OCI-LY3 (cell line): ENCODE data around the gene NAA10.
A peak's percentile ranks its signal among the peaks of the same experiment; 100 is the strongest.

Experiments used
- H2AFZ ChIP-seq: fragments of 200-600, 300-600 bp; shearing (Covaris generic); 2 replicates; pipeline ENCODE4 v1.6.0; 2014; ENCODE audit warnings: antibody characterized with exemption, low read depth, low read length
- H3K27ac ChIP-seq: fragments of 200-600, 300-600 bp; sonication (generic); 2 replicates; pipeline ENCODE4 v1.5.1; 2014; ENCODE audit warnings: mild to moderate bottlenecking, low read length, moderate library complexity, mixed read lengths
- H3K27me3 ChIP-seq: fragments of 200-600, 300-600 bp; sonication (generic); 2 replicates; pipeline ENCODE4 v1.6.1; 2014; ENCODE audit warnings: low read depth, low read length, mixed read lengths
- H3K36me3 ChIP-seq: fragments of 200-600, 300-600 bp; sonication (generic); replicated peaks from 2 replicates; pipeline ENCODE3; 2014; ENCODE audit warnings: low read depth, low read length, mixed read lengths
- H3K4me1 ChIP-seq: fragments of 300-600, 200-600 bp; sonication (generic); 2 replicates; pipeline ENCODE4 v1.6.1; 2014; ENCODE audit warnings: low read length, mixed read lengths
- H3K4me2 ChIP-seq: fragments of 200-600, 300-600 bp; sonication (generic); 2 replicates; pipeline ENCODE4 v1.6.1; 2014; ENCODE audit warnings: low read length, mixed read lengths
- H3K4me3 ChIP-seq: fragments of 300-600, 200-600 bp; sonication (generic); 2 replicates; pipeline ENCODE4 v1.5.1; 2014; ENCODE audit warnings: antibody characterized with exemption, mild to moderate bottlenecking, low read length, moderate library complexity
- H3K79me2 ChIP-seq: fragments of 300-600, 200-600 bp; shearing (Covaris generic); 2 replicates; pipeline ENCODE4 v1.6.1; 2014; ENCODE audit warnings: mild to moderate bottlenecking, low read length, mixed read lengths
- H3K9ac ChIP-seq: fragments of 300-600, 200-600 bp; shearing (Covaris generic); 2 replicates; pipeline ENCODE4 v1.6.0; 2014; ENCODE audit warnings: mild to moderate bottlenecking, low read length, moderate library complexity
- H3K9me3 ChIP-seq: fragments of 200-600, 300-600 bp; shearing (Covaris generic); 2 replicates; pipeline ENCODE4 v1.6.1; 2014; ENCODE audit warnings: low read length, mixed read lengths; ENCODE audit not compliant: insufficient read depth
- H4K20me1 ChIP-seq: fragments of 200-600, 300-600 bp; sonication (generic); 2 replicates; pipeline ENCODE4 v1.6.1; 2016; ENCODE audit warnings: low read length, mixed read lengths; ENCODE audit not compliant: insufficient read depth
- CTCF ChIP-seq: fragments of 200-600, 300-600 bp; sonication (generic); IDR thresholded peaks from 2 replicates; pipeline ENCODE4 v1.5.1; 2014; ENCODE audit warnings: antibody characterized with exemption, low read length, low read depth
- EZH2phosphoT487 ChIP-seq: fragments of 200-600 bp; shearing (Covaris generic); IDR thresholded peaks from 2 replicates; pipeline ENCODE4 v1.6.1; 2018; ENCODE audit warnings: antibody characterized with exemption, mixed run types, low read depth

Gene NAA10

GRCh38 chrX:153881281-153881680 lies 53.6 kb downstream of the NAA10 start:
- Histone ChIP-seq H3K9me3 (no peaks in the 10 kb centered on the region), H3K27ac (no peak overlapping the region), H3K36me3 (no peaks in the 10 kb centered on the region), H3K27me3 (peaks cover 5% of the 10 kb centered on the region; the same call in 1 of the 2 replicates), H3K9ac (no peak overlapping the region), H3K79me2 (no peaks in the 10 kb centered on the region), H2AFZ (no peak overlapping the region), H3K4me1 (peaks cover 55% of the 10 kb centered on the region), H4K20me1 (peaks cover 10% of the 10 kb centered on the region; the same call in 1 of the 2 replicates), H3K4me2 (no peak overlapping the region), H3K4me3 (no peak overlapping the region)
- TF ChIP-seq EZH2phosphoT487 (no peak), CTCF (no peak)

- no peak overlapping the region for H3K4me3 ChIP-seq
- H3K4me2 ChIP-seq = peak overlapping the region; percentile 68; the same call in 1 of the 2 replicates
- no peaks in the 10 kb centered on the region for H3K9me3 ChIP-seq
- peaks cover 13% of the 10 kb centered on the region for H4K20me1 ChIP-seq
- no peak for TF ChIP-seq EZH2phosphoT487
- no peak for TF ChIP-seq CTCF
- H3K36me3 ChIP-seq = no peaks in the 10 kb centered on the region
- H3K27me3 ChIP-seq = peaks cover 5% of the 10 kb centered on the region; the same call in 1 of the 2 replicates
- H2AFZ ChIP-seq = no peak overlapping the region
- no peaks in the 10 kb centered on the region for H3K79me2 ChIP-seq
- no peak overlapping the region for H3K27ac ChIP-seq
- peaks cover 53% of the 10 kb centered on the region for H3K4me1 ChIP-seq
- H3K9ac ChIP-seq = no peak overlapping the region
Observed at GRCh38 chrX:153880440-153880815, 54.4 kb downstream of the NAA10 start.

- Histone ChIP-seq H3K4me3 (peak overlapping the region; percentile 67), H2AFZ (no peak overlapping the region), H3K27me3 (0 out of 2 replicates have a peak, but pooled peaks cover 1% of the 10 kb centered on the region), H4K20me1 (peaks cover 16% of the 10 kb centered on the region), H3K27ac (no peak overlapping the region), H3K9me3 (no peaks in the 10 kb centered on the region), H3K79me2 (no peaks in the 10 kb centered on the region), H3K36me3 (no peaks in the 10 kb centered on the region), H3K4me1 (peaks cover 49% of the 10 kb centered on the region), H3K4me2 (peak overlapping the region; percentile 68), H3K9ac (no peak overlapping the region)
- TF ChIP-seq EZH2phosphoT487 = no peak
- TF ChIP-seq CTCF = no peak
Observed at GRCh38 chrX:153879741-153880439, 54.9 kb downstream of the NAA10 start.
